Ramos (cell line): ENCODE measurements around the gene UMODL1.

Source experiments
- in situ Hi-C: fragments of 300-500 bp; cut with MboI; formaldehyde crosslinking; loops from one replicate; pipeline ENCODE4 v1.14.3; 2022; ENCODE audit warnings: low sequenced_read_pairs; ENCODE audit not compliant: unreplicated experiment

Gene UMODL1

DNA sequence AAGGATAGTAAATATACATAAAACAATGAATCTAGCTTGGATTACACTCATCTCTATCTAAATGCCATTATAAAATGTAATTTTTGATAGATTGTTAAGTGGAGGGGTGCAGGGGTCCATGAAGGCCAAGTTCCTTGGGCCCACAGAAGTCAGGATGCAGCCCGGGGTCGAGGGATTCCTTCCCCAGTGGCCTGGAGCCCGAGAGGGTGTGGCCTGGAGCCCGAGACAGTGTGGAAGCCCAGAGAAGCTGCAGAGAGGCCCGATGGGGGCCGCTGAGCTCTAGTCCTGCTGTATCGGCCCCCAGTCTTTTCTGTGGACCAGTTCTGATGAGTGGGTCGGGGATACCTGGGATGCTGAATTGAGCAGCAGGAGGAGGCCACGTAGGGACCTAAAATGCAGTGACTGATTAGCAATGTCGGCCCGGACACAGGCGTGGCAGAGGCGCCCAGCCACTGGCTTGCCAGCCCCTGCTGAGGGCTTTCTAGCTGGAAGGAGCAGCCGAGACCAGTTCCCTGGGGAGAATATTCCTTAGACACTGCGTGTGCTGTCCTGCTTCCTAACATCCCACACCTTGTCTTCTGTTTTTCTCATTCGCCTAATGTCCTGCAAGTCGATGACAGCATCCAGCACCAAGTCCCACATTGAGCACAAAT, 38.9 kb downstream of the UMODL1 start:
- in situ Hi-C loops: loop anchor here (5.0 to 10.0 kb wide), 3 partner anchors 95 to 288 kb away; partner anchors contain the start of gene ZBTB21

DNA sequence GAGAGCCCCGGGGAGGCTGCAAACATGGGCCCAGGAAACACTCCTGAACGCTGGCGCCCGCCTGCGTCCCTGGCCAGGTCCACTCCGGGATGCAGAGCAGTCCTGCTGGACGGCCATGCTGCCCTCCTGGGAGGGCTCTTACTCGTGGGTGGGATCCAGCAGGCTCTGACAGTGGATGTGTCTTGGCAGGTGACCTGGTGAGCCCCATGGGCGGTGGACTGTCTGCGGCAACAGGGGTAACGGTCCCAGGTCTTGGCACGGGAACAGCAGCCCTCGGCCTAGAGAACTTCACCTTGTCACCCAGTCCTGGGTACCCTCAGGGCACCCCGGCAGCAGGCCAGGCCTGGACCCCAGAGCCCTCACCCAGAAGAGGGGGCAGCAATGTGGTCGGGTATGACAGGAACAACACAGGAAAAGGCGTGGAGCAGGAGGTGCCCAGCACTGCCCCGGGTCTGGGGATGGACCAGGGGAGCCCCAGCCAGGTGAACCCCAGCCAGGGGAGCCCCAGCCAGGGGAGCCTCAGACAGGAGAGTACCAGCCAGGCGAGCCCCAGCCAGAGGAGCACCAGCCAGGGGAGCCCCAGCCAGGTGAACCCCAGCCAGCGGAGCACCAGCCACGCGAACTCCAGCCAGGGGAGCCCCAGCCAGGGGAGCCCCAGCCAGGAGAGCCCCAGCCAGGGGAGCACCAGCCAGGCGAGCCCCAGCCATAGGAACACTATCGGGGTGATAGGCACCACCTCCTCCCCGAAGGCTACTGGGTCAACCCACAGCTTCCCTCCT, 39.8 kb downstream of the UMODL1 start:
- in situ Hi-C loops: loop anchor here (5.0 to 10.0 kb wide), 3 partner anchors 96 to 289 kb away; partner anchors contain the start of gene ZBTB21

DNA sequence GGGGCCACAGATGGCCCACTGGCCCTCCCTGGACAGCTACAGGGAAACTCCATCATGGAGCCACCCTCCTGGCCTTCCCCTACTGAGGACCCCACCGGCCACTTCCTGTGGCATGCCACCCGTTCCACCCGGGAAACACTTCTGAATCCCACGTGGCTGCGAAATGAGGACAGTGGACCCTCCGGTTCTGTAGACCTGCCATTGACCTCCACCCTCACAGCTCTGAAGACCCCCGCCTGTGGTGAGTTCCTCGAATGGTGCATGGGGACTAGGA, 40.3 kb downstream of the UMODL1 start:
- in situ Hi-C loops: loop anchor here (5.0 to 10.0 kb wide), 3 partner anchors 97 to 289 kb away; partner anchors contain the start of gene ZBTB21

DNA sequence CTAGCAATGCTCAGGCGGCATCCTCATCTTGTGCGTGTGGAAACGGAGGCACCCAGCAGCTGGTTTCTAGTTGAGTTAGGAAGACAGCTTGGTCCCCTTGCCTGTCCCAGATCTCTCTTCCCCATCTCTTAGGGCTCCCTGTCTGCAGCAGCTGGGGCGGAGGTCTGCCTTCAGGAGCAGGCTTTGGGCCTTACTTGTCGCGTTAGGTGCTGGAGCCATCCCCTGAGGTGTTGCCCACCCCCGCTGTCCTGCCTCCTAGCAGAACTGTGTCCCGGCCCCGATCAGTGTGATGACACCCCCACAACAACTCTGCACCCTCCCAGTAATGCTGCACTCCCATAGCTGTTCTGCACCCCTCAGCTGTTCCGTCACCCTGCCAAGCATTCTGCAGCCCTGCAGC, 40.7 kb downstream of the UMODL1 start:
- in situ Hi-C loops: loop anchor here (5.0 to 10.0 kb wide), 3 partner anchors 97 to 290 kb away; partner anchors contain the start of gene ZBTB21

DNA sequence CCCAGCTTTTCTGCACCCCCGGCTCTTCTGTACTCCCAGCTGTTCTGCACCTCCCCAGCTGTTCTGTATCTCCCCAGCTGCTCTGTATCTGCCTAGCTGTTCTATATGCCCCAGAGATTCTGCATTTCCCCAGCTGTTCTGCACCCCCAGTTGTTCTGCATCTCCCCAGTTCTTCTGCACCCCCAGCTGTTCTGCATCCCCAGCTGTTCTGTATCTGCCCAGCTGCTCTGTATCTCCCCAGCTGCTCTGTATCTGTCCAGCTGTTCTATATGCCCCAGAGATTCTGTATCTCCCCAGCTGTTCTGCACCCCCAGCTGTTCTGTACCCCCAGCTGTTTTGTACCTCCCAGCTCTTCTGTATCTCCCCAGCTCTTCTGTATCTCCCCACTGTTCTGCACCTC, 41.1 kb downstream of the UMODL1 start:
- in situ Hi-C loops: loop anchor here (5.0 to 10.0 kb wide), 3 partner anchors 97 to 290 kb away; partner anchors contain the start of gene ZBTB21

DNA sequence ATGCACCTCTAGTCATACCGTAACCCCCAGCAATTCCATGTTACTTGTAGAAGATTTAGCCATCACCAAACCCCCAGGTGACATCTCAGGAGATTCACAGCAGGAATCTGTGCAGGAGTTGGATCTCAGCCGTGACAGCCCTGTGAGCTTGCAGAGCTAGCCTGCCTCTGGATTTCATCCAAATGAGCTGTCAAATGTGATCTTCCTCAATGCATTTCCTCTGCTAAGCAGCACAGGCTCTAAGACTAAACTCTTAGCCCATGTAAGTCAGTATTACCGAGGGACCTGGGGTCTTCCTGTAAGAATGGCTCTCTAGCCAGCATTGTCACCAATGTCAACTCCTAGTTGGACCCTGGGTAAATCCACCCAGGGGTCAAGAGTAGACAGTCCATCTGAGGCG, 41.7 kb downstream of the UMODL1 start:
- in situ Hi-C loops: loop anchor here (5.0 to 10.0 kb wide), 3 partner anchors 98 to 291 kb away; partner anchors contain the start of gene ZBTB21

DNA sequence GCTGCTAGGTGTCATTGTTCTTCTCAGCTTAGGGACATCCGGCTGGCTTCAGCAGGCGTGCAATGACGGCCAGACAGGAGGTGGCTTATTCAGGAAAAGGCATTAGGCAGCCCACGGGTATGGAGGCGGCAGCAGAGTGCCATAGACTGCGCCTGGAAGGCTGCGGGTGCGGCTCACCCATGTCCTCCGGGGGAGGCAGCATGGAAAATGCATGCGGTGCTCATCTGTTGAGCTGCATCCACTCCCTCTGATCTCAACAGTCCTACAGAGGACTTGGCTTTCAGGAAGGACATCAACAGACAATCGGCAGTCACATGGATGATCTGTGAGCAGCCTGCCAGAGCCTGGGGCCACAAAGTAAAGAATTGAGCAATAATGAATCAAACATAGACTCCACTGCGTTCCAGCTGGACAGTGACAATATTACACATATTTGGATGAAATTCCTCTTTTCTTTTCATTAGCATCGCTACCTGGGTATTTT, 42.9 kb downstream of the UMODL1 start:
- in situ Hi-C loops: loop anchor here (5.0 to 10.0 kb wide), 3 partner anchors 99 to 292 kb away; partner anchors contain the start of gene ZBTB21

DNA sequence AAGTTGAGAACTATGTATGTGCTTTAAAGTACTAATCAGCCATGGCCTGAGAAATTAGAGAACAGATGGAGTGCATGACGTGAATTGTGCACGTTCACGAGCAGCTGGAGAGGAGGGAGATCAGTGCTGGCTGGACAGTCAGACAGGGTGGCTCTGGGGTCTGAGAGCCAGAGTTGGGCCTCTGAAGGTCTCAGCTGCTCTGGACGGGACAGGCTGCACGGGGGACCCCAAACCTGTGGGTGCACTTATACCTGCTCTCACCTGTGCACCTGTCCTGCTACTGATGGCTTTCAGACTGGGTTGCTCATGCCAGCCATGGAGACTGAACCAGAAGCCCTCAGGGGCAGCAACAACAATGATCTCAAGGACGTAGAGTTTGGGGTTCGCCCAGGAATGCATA, 43.5 kb downstream of the UMODL1 start:
- in situ Hi-C loops: loop anchor here (5.0 to 10.0 kb wide), 3 partner anchors 100 to 292 kb away; partner anchors contain the start of gene ZBTB21

DNA sequence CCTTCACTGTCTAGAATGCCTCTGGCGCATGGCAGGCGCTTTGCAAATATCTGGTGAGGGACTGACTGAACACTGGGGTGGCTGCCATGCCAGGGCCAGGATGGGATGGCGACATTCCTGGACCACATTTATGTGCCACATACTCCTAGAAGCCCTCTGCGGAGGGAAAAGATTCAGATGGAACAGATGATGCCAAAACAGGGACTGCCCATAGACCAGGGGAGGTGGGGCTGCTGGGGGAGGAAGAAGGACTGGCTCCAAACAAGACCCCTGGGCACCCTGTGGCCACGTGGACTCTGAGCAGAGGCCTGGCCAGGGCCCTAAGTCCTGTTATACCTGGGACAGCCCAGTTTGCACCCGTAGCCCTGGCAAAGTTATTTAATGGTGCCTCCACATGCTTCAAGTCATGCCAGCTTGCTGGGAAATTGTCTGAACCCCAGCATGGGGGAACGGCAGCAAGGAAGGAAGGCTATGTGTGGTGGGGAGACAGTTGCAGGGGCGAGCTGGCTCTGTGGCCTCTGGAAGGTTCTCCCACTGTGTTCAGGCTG, 44.1 kb downstream of the UMODL1 start:
- in situ Hi-C loops: loop anchor here (10.0 kb wide), 2 partner anchors 100 to 250 kb away; partner anchors contain the start of gene ZBTB21

DNA sequence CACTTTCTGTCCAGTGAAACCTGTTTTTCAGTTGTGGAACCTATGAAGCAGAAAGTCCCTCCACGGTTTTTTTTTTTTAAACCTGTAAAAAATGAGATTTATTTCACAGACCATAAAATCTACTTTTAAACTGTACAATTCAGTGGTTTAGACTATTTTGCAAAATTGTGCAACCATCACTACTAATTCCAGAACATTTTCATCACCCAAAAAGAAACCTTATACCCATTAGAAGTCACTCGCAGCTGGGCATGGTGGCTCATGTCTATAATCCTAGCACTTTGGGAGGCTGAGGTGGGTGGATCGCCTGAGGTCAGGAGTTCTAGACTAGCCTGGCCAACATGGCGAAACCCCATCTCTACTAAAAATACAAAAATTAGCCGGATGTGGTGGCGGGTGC, 45.4 kb downstream of the UMODL1 start:
- in situ Hi-C loops: loop anchor here (10.0 kb wide), 2 partner anchors 102 to 252 kb away; partner anchors contain the start of gene ZBTB21

DNA sequence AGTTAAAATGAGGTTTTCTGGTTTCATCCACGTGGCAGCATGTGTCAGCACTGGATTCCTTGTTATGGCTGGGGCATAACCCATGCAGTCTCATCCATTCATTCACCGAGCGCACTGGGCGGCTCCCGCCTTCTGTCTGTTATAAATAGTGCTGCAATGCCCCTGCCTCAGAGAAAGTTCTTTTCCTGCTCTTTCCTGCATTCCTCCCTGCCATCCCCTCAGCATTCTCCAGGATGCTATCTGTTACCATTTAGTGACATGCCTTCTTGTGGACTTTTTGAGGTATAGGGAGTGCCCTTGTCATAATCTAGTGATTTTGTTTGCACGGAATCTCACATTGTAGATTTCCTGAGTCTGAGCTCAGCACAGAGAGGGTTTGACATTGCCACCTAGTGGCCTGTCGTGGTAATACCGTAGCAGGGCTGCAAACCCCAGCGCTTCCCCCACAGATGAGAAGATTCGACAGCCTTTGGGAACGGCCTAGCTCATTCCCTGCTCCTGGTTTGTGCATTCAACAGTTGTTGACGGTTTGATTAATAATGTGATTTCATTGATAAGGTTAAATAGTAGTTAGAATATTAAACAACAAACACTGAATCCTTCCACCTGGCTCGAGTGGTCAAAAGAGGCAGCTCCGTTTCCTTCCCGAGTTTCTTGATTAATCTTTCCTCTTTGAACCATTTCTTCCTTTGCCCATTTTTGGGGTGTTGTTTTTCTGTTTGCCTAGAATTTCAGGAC, 46.3 kb downstream of the UMODL1 start:
- in situ Hi-C loops: loop anchor here (10.0 kb wide), 2 partner anchors 103 to 253 kb away; partner anchors contain the start of gene ZBTB21

DNA sequence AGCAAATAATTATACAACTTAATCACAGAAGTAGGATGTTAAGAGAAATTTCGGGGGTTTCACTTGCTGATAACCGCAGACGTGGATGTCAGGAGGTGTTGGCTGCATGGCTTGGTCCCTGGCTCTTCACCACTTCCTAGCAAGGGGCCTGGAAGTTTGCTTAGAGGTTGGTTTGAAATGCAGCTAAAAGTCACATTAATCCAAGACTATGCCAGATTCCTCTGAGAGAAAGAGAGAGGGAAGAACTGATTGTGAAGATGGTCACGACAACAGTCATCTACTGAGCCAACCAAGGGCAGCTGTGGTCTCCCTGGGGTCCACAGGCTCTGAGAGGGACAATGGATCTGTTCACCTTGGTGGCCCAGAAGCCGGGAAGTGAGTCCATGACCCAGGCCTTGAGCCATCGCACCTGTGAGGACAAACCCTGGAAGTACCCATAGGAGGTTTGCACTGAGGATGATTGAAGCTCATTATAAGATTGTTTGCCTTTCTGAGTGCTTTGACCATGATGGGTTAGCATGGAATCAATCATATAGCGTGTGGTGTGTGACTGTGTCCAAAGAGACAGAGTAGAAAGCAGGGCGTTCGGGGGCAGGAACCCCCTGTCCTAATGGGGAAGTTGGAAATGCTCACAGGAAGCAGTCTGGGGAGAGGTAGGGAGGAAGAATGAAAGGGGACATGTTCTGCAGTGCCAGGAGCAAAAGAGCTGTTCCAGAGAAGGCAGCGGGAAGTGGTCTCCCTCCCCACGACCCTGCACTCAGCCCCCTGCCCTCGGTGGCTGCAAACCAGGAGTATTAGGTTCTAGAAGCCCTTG, 47.1 kb downstream of the UMODL1 start:
- in situ Hi-C loops: loop anchor here (10.0 kb wide), 2 partner anchors 103 to 253 kb away; partner anchors contain the start of gene ZBTB21

DNA sequence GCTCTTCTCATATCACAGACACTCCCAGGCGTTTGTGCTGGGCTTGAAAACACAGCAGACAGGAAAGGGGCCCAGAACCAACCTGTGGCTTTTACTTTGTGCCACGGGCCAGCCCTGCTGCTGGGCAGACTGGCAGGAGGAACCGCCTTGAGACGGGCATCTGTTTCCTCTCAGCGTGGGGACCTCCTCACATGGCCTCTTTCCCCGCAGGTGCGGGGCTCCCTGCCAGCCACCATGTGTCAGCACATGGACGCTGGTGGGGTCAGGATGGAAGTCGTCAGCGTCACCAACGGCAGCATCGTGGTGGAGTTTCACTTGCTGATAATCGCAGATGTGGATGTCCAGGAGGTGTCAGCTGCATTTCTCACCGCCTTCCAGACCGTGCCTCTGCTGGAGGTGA, 47.8 kb downstream of the UMODL1 start:
- in situ Hi-C loops: loop anchor here (10.0 kb wide), 2 partner anchors 104 to 254 kb away; partner anchors contain the start of gene ZBTB21

DNA sequence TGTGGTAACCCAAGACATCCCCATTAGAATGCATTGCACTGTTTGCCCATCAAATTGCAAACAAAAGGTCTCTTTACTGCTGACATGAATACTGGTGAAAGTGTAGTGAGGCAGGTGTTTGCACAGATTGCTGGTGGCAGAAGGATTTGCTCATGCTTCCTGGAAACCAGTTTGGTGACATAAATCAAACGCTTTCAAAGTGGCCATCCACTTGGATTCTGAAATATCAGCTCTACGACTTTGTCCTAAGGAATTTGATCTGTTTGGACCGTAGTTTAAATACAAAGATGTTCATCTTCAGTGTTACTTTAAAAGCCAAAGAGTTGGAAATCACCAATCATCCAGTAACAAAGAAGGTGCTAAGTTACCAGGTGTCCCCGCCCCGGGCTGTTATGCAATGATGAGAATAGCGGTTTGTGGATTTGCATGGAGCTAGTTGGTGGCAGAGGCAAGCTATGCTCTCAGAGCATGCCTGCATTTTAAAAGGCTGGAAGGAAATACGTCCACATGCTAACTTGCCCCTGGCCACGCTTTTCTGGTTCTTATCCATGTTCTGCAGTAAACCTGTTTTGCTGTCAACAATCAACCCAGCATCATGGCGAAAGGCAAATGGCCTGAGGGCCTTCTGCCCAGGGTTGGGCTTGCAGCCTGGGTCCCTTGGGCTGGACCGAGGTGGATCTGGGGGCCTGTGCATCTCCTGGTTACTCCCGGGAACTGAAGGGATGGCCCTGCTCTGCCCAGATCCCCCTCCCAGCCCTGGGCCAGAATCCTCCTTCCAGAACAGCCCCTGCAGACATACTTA, 49.2 kb downstream of the UMODL1 start:
- in situ Hi-C loops: no loop called here

DNA sequence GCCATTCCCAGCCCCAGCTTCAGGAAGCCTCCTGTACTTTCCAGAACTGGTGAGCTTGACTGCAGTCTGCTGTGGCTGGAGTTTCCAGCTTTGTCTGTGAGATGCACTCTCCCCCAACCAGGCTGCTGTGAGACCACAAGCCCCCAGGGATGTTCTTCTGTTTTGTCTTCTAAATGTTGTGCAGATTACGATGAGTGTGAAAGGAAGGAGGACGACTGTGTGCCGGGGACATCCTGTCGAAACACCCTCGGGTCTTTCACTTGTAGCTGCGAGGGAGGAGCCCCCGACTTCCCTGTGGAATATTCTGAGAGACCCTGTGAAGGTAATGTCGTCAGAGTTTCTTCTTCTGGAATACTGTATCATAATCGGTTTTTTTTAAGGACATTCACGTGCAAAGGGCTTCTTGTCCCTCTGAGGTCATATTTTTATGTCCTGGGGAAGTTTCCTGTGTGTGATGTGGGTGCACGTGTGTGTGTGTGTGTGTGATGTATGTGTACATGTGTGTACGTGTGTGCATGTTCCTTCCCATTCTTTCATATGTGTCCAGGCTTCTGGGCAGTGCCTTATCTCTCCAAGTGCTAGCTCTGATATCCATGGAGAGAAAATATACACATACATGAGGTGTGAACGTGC, 49.9 kb downstream of the UMODL1 start:
- in situ Hi-C loops: no loop called here

DNA sequence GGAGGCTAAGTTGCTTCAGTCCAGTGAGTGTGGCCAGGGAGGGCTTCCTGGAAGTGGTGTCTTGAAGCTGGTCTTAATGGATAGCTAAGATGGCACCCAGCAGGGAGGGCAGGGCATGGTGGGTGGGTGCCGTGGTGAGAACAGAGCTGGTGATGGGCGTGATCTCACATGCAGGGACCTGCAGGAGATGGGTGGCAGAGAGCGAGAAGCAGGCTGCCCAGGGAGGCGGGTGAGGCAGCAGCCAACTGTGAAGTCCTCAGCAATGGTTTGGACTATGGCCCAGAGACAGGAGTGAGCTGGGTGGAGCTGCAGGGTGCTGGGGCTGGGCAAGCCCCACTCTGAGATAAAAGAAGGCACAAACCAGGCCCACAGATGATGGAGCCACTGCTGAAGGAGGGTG, 50.7 kb downstream of the UMODL1 start:
- in situ Hi-C loops: no loop called here

DNA sequence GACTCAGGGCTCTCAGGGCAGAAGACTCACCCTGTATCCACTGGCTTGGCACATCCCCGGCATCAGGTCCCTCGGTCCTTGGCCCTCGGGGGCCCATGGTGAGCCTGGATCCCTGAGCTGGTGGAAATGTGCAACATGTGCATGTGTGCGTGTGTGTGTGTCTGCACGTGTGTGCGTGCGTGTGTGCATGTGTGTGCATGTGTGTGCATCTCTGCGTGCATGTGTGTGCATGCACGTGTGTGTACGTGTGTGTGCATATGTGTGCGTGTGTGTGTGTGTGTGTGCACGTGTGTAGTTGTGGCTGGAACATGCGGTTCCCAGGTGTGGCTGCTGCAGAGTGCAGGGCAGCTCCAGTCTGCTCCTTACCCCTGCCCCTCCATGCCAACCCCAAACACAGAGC, 51.3 kb downstream of the UMODL1 start:
- in situ Hi-C loops: no loop called here

DNA sequence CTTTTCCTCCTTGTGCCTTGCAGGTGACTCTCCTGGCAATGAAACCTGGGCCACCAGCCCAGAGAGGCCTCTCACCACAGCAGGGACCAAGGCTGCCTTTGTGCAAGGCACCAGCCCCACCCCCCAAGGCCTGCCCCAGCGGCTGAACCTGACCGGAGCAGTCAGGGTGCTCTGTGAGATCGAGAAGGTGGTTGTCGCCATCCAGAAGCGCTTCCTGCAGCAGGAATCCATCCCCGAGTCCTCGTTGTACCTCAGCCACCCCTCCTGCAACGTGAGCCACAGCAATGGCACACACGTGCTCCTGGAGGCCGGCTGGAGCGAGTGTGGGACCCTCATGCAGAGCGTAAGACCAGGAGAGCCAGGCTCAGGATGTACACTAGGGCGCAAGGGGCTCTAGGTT, 51.7 kb downstream of the UMODL1 start:
- in situ Hi-C loops: no loop called here
